Peyer's patch (tissue), 4 donors: ENCODE measurements around the gene GALNT9. TPM values are rescaled to one million over a fixed set of nuclear protein-coding genes. Genes with fewer than 3 reads are reported as not detected.

Experiments
- DNase-seq, 3 donors: peaks; one replicate each; pipeline ENCODE4 v3.0.0-alpha.2; 2017 to 2019
- H3K27ac ChIP-seq, 4 donors: fragments of 200-600 bp; sonication (generic); one replicate each; pipeline ENCODE4 v1.5.1; 2016 to 2019
- H3K27me3 ChIP-seq, 2 donors: fragments of 200-600 bp; sonication (generic); one replicate each; pipeline ENCODE4 v1.5.1; 2019
- H3K36me3 ChIP-seq, 3 donors: fragments of 200-600 bp; sonication (generic); one replicate each; pipeline ENCODE4 v1.5.1; 2016 to 2019
- H3K4me1 ChIP-seq, 4 donors: fragments of 200-600 bp; sonication (generic); one replicate each; pipeline ENCODE4 v1.5.1; 2016 to 2019
- H3K4me3 ChIP-seq, 4 donors: fragments of 200-600 bp; sonication (generic); 1 replicate in 3 of 4; 2 replicates in 1 of 4; pipeline ENCODE4 v1.5.1; 2016 to 2019; ENCODE audit warnings: mild to moderate bottlenecking in 1 of 4
- H3K9me3 ChIP-seq, 4 donors: fragments of 200-600 bp; sonication (generic); one replicate each; pipeline ENCODE4 v1.5.1; 2016 to 2019; ENCODE audit warnings: mild to moderate bottlenecking in 1 of 4
- CTCF ChIP-seq, 6 experiments: fragments of 450-650 bp in 4 of 6; fragments of 200-600 bp in 2 of 6; sonication (generic) in 1 of 6; IDR thresholded peaks; one replicate each; pipeline ENCODE4 v1.5.1; 2017 to 2019; ENCODE audit warnings: antibody characterized with exemption in 6 of 6, mild to moderate bottlenecking in 3 of 6, moderate library complexity in 1 of 6
- POLR2A ChIP-seq, 2 donors: fragments of 450-650 bp; IDR thresholded peaks; one replicate each; pipeline ENCODE4 v1.5.1; 2017; ENCODE audit warnings: antibody characterized with exemption in 2 of 2, mild to moderate bottlenecking in 2 of 2, moderate library complexity in 2 of 2
- total RNA-seq, 4 donors: library from RNA; depleted of rRNA; stranded (reverse); fragments of >200 nt; gene quantifications; one replicate each; pipeline ENCODE4 v1.1.0, GENCODE V29; 2016

Gene GALNT9
- total RNA-seq, 4 donors from 2014 or later: not detected

GRCh38 chr12:132333766-132334165, 4.4 kb upstream of the GALNT9 start:
- no peaks in the 10 kb centered on the region for H3K36me3 ChIP-seq
- DNase-seq: no peak
- peaks cover 0 to 8% of the 10 kb centered on the region in 2 donors for H3K27me3 ChIP-seq
- no peak overlapping the region for H3K4me3 ChIP-seq
- no peak overlapping the region for H3K27ac ChIP-seq
- no peaks in the 10 kb centered on the region for H3K9me3 ChIP-seq
- TF ChIP-seq CTCF (IDR thresholded peaks at IDR 0.05): no peak
- TF ChIP-seq POLR2A (IDR thresholded peaks at IDR 0.05): no peak
- H3K4me1 ChIP-seq: peaks cover 0 to under 1% (median 0%) of the 10 kb centered on the region in 4 donors

DNA sequence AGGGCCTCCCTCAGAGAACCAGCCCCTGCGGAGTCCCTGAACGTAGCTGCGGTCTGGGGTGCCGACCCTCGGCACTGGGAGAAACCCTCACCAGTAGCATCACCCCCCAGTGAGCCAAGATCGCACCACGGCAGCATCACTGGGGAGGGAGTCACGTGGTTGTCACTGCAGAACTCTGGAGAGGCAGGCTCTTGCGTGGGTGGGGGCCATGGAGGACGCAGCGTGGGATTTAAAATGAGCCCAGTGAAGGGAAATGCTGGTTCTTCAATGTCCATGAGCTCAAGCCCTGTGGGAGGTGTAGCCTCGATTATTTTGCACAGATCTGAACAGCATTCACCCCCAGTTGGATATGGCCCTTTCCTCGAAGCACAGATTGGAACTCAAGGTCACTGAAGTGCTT, 3.9 kb upstream of the GALNT9 start:
- Histone ChIP-seq H3K9me3 (no peaks in the 10 kb centered on the region), H3K27me3 (peaks cover 0 to 8% of the 10 kb centered on the region in 2 donors), H3K36me3 (no peaks in the 10 kb centered on the region), H3K4me3 (no peak overlapping the region), H3K27ac (no peak overlapping the region), H3K4me1 (peaks cover 0 to 5% (median 0%) of the 10 kb centered on the region in 4 donors)
- DNase-seq: no peak
- no peak for TF ChIP-seq CTCF (IDR thresholded peaks at IDR 0.05)
- no peak for TF ChIP-seq POLR2A (IDR thresholded peaks at IDR 0.05)

- Histone ChIP-seq H3K27me3 (peaks cover 0 to 8% of the 10 kb centered on the region in 2 donors), H3K27ac (no peak overlapping the region), H3K4me1 (peaks cover 0 to 14% (median 0%) of the 10 kb centered on the region in 4 donors), H3K9me3 (no peaks in the 10 kb centered on the region), H3K36me3 (no peaks in the 10 kb centered on the region), H3K4me3 (no peak overlapping the region)
- TF ChIP-seq CTCF (IDR thresholded peaks at IDR 0.05) (no peak), POLR2A (IDR thresholded peaks at IDR 0.05) (no peak)
- no peak for DNase-seq
Measured at GRCh38 chr12:132330549-132330881, 1.1 kb upstream of the GALNT9 start.

DNA sequence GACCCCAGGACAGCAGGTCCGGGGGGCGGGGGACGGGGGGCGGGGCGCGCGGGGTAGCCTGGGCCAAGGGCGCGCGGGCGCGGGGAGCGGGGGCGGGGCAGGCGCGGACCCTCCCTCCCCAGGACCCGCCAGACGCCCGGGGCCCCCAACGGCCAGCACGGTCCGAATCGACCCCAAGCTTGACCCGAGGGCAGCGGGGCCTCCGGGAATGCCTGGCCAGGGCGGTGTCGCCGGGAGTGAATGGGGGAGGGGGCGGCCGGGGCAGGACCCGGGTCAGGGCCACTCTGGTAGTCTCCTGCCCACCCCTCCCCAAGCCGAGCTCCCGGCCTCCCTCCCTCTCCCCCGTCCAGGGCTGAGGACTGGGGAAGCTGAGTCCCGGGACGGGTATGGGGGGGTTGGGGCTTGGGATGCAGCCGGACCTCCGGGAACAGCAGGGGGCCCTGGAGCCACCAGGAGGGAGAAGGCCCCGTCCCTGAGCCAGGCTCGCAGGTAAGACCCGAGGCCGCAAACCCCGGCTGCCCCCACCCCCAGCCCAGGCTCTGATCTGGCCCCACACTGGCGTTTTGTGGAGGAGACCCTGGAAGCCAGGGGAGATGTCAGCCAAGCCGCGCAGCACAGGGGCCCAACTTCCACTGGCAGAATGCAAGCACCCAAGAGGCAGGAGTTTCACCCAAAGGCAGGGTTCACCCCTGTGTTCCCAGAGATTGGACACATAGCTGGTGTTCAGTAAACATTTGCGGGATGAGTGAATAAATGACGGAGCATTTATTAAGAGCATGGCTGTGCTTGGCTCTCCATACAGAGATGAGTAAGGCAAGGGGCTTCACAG, 545 bp upstream of the GALNT9 start:
- Histone ChIP-seq H3K27me3 (peaks cover 0 to 8% of the 10 kb centered on the region in 2 donors), H3K4me3 (no peak overlapping the region), H3K36me3 (no peaks in the 10 kb centered on the region), H3K4me1 (peaks cover 0 to 14% (median 0%) of the 10 kb centered on the region in 4 donors), H3K27ac (no peak overlapping the region), H3K9me3 (no peaks in the 10 kb centered on the region)
- no peak for DNase-seq
- TF ChIP-seq POLR2A (IDR thresholded peaks at IDR 0.05) (no peak), CTCF (IDR thresholded peaks at IDR 0.05) (no peak)

GRCh38 chr12:132328282-132329029, 933 bp downstream of the GALNT9 start:
- peaks cover 0 to 8% of the 10 kb centered on the region in 2 donors for H3K27me3 ChIP-seq
- peaks cover 0 to 14% (median 0%) of the 10 kb centered on the region in 4 donors for H3K4me1 ChIP-seq
- DNase-seq: no peak
- no peak overlapping the region for H3K4me3 ChIP-seq
- no peaks in the 10 kb centered on the region for H3K36me3 ChIP-seq
- no peaks in the 10 kb centered on the region for H3K9me3 ChIP-seq
- no peak for TF ChIP-seq CTCF (IDR thresholded peaks at IDR 0.05)
- TF ChIP-seq POLR2A (IDR thresholded peaks at IDR 0.05): no peak
- H3K27ac ChIP-seq: no peak overlapping the region
